ENCODE data around the gene PTPRM.
A peak's percentile ranks its signal among the peaks of the same experiment; 100 is the strongest.

Gene PTPRM

GRCh38 chr18:7566244-7566566, 911 bp upstream of the PTPRM start:
- H3K23ac ChIP-seq (ENCODE audit: low read length in 2 of 2), result no peak overlapping the region
- no peak for DNase-seq
- 12% methylated on average over 3 of the region's 4 CpGs for WGBS
- H2BK5ac ChIP-seq (ENCODE audit: low read depth, low read length, poor library complexity, severe bottlenecking), result peak overlapping the region; percentile 94
- no peaks in the 10 kb centered on the region for H3K27me3 ChIP-seq (ENCODE audit: control insufficient read depth in 1 of 2, insufficient read depth in 1 of 2, low read length in 2 of 2)
- peak overlapping the region; percentile 99 for H2BK120ac ChIP-seq (ENCODE audit: low read depth, low read length)
- H3K4me3 ChIP-seq (ENCODE audit: insufficient read depth in 1 of 2, low read depth in 1 of 2, low read length in 2 of 2), result peak overlapping the region; percentile 84 to 97
- H2AK5ac ChIP-seq (ENCODE audit: low read length, severe bottlenecking), result no peak overlapping the region
- peak overlapping the region; percentile 68 for H2BK15ac ChIP-seq (ENCODE audit: low read depth, poor library complexity, severe bottlenecking)
- H4K8ac ChIP-seq (ENCODE audit: low read length), result peak overlapping the region; percentile 84
- peaks cover 7% of the 10 kb centered on the region for H3K4me1 ChIP-seq (ENCODE audit: control insufficient read depth, insufficient read depth, low read depth, low read length)
- peaks cover 13% of the 10 kb centered on the region for H3K79me1 ChIP-seq (replicated peaks; ENCODE audit: low read length, poor library complexity, severe bottlenecking)
- H3K18ac ChIP-seq (ENCODE audit: low read depth in 1 of 2, low read length in 2 of 2), result peak overlapping the region; percentile 90 to 94
- H3K36me3 ChIP-seq (ENCODE audit: control insufficient read depth in 1 of 2, insufficient read depth in 2 of 2, low read depth in 1 of 2, low read length in 2 of 2), result no peaks in the 10 kb centered on the region
- H3K9me3 ChIP-seq (ENCODE audit: control insufficient read depth, low read length), result no peaks in the 10 kb centered on the region
- no peak overlapping the region for H2BK12ac ChIP-seq (ENCODE audit: low read length in 2 of 2)
- H4K91ac ChIP-seq (ENCODE audit: low read length), result no peak overlapping the region
- H3K4me2 ChIP-seq (ENCODE audit: low read length, poor library complexity, severe bottlenecking), result peak overlapping the region; percentile 83
- H3K14ac ChIP-seq (ENCODE audit: low read length in 2 of 2), result peak overlapping the region in 1 of 2 experiments; percentile 77
- peak overlapping the region; percentile 77 for H2AFZ ChIP-seq (ENCODE audit: low read depth, low read length)
- H3K9ac ChIP-seq (ENCODE audit: low read length), result peak overlapping the region; percentile 91
- H3K27ac ChIP-seq (ENCODE audit: low read length, poor library complexity, severe bottlenecking), result peak overlapping the region; percentile 72
- H3K4ac ChIP-seq (ENCODE audit: low read depth in 1 of 2, low read length in 2 of 2), result no peak overlapping the region

GRCh38 chr18:7567474-7568425, 634 bp downstream of the PTPRM start:
- peak; percentile 78 for DNase-seq
- Histone ChIP-seq H2BK12ac (ENCODE audit: low read length in 2 of 2) (peak overlapping the region; percentile 54 to 92), H3K36me3 (ENCODE audit: control insufficient read depth in 1 of 2, insufficient read depth in 2 of 2, low read depth in 1 of 2, low read length in 2 of 2) (no peaks in the 10 kb centered on the region), H3K27ac (ENCODE audit: low read length, poor library complexity, severe bottlenecking) (peak overlapping the region; percentile 74), H3K23ac (ENCODE audit: low read length in 2 of 2) (peak overlapping the region in 1 of 2 experiments; percentile 96), H2AFZ (ENCODE audit: low read depth, low read length) (peak overlapping the region; percentile 81), H3K18ac (ENCODE audit: low read depth in 1 of 2, low read length in 2 of 2) (peak overlapping the region; percentile 89 to 94), H3K4me3 (ENCODE audit: insufficient read depth in 1 of 2, low read depth in 1 of 2, low read length in 2 of 2) (peak overlapping the region; percentile 92 to 97), H3K27me3 (ENCODE audit: control insufficient read depth in 1 of 2, insufficient read depth in 1 of 2, low read length in 2 of 2) (no peaks in the 10 kb centered on the region), H3K4me1 (ENCODE audit: control insufficient read depth, insufficient read depth, low read depth, low read length) (peaks cover 4% of the 10 kb centered on the region), H3K4ac (ENCODE audit: low read depth in 1 of 2, low read length in 2 of 2) (peak overlapping the region in 1 of 2 experiments; percentile 88), H2BK120ac (ENCODE audit: low read depth, low read length) (peak overlapping the region; percentile 73), H3K4me2 (ENCODE audit: low read length, poor library complexity, severe bottlenecking) (peak overlapping the region; percentile 64), H3K9ac (ENCODE audit: low read length) (peak overlapping the region; percentile 86), H4K91ac (ENCODE audit: low read length) (peak overlapping the region; percentile 61), H3K79me1 (replicated peaks; ENCODE audit: low read length, poor library complexity, severe bottlenecking) (peaks cover 12% of the 10 kb centered on the region), H2BK15ac (ENCODE audit: low read depth, poor library complexity, severe bottlenecking) (peak overlapping the region; percentile 83), H2AK5ac (ENCODE audit: low read length, severe bottlenecking) (no peak overlapping the region), H3K14ac (ENCODE audit: low read length in 2 of 2) (peak overlapping the region; percentile 15 to 94), H2BK5ac (ENCODE audit: low read depth, low read length, poor library complexity, severe bottlenecking) (peak overlapping the region; percentile 97), H4K8ac (ENCODE audit: low read length) (peak overlapping the region; percentile 90), H3K9me3 (ENCODE audit: control insufficient read depth, low read length) (no peaks in the 10 kb centered on the region)
- WGBS, result under 1% methylated on average over 70 of the region's 109 CpGs

GRCh38 chr18:7568426-7568825, 1.3 kb downstream of the PTPRM start:
- WGBS, result 1% methylated on average over 24 of the region's 44 CpGs
- H3K36me3 ChIP-seq (ENCODE audit: control insufficient read depth in 1 of 2, insufficient read depth in 2 of 2, low read depth in 1 of 2, low read length in 2 of 2), result no peaks in the 10 kb centered on the region

GRCh38 chr18:7571626-7572025, 4.5 kb downstream of the PTPRM start:
- no peak for DNase-seq
- no peak overlapping the region for H3K23ac ChIP-seq (ENCODE audit: low read length in 2 of 2)
- no peak overlapping the region for H3K18ac ChIP-seq (ENCODE audit: low read depth in 1 of 2, low read length in 2 of 2)
- H3K36me3 ChIP-seq (ENCODE audit: control insufficient read depth in 1 of 2, insufficient read depth in 2 of 2, low read depth in 1 of 2, low read length in 2 of 2), result no peaks in the 10 kb centered on the region
- no peak overlapping the region for H2AK5ac ChIP-seq (ENCODE audit: low read length, severe bottlenecking)
- 98% methylated on average over 1 of the region's 2 CpGs for WGBS
- H2BK120ac ChIP-seq (ENCODE audit: low read depth, low read length), result no peak overlapping the region
- H3K4me2 ChIP-seq (ENCODE audit: low read length, poor library complexity, severe bottlenecking), result no peak overlapping the region
- no peak overlapping the region for H4K91ac ChIP-seq (ENCODE audit: low read length)
- H2BK5ac ChIP-seq (ENCODE audit: low read depth, low read length, poor library complexity, severe bottlenecking), result no peak overlapping the region
- no peak overlapping the region for H3K4me3 ChIP-seq (ENCODE audit: insufficient read depth in 1 of 2, low read depth in 1 of 2, low read length in 2 of 2)
- H3K27ac ChIP-seq (ENCODE audit: low read length, poor library complexity, severe bottlenecking), result no peak overlapping the region
- H3K79me1 ChIP-seq (replicated peaks; ENCODE audit: low read length, poor library complexity, severe bottlenecking), result no peaks in the 10 kb centered on the region
- H4K8ac ChIP-seq (ENCODE audit: low read length), result no peak overlapping the region
- no peaks in the 10 kb centered on the region for H3K27me3 ChIP-seq (ENCODE audit: control insufficient read depth in 1 of 2, insufficient read depth in 1 of 2, low read length in 2 of 2)
- no peak overlapping the region for H3K9ac ChIP-seq (ENCODE audit: low read length)
- H3K14ac ChIP-seq (ENCODE audit: low read length in 2 of 2), result no peak overlapping the region
- H3K9me3 ChIP-seq (ENCODE audit: control insufficient read depth, low read length), result no peaks in the 10 kb centered on the region
- no peak overlapping the region for H2AFZ ChIP-seq (ENCODE audit: low read depth, low read length)
- H2BK12ac ChIP-seq (ENCODE audit: low read length in 2 of 2), result no peak overlapping the region
- no peak overlapping the region for H3K4ac ChIP-seq (ENCODE audit: low read depth in 1 of 2, low read length in 2 of 2)
- H3K4me1 ChIP-seq (ENCODE audit: control insufficient read depth, insufficient read depth, low read depth, low read length), result peaks cover 9% of the 10 kb centered on the region
- no peak overlapping the region for H2BK15ac ChIP-seq (ENCODE audit: low read depth, poor library complexity, severe bottlenecking)

More at GRCh38 chr18:7568426-7568825, 1.3 kb downstream of the PTPRM start:
- H3K18ac ChIP-seq (ENCODE audit: low read depth in 1 of 2, low read length in 2 of 2), result peak overlapping the region; percentile 89 to 94
- H3K23ac ChIP-seq (ENCODE audit: low read length in 2 of 2), result peak overlapping the region in 1 of 2 experiments; percentile 9
- peak overlapping the region; percentile 83 for H2BK15ac ChIP-seq (ENCODE audit: low read depth, poor library complexity, severe bottlenecking)
- peak overlapping the region; percentile 47 for H4K8ac ChIP-seq (ENCODE audit: low read length)
- H2BK12ac ChIP-seq (ENCODE audit: low read length in 2 of 2), result no peak overlapping the region
- H2BK5ac ChIP-seq (ENCODE audit: low read depth, low read length, poor library complexity, severe bottlenecking), result peak overlapping the region; percentile 97
- H3K27me3 ChIP-seq (ENCODE audit: control insufficient read depth in 1 of 2, insufficient read depth in 1 of 2, low read length in 2 of 2), result no peaks in the 10 kb centered on the region
- peak overlapping the region; percentile 34 for H2BK120ac ChIP-seq (ENCODE audit: low read depth, low read length)
- peak overlapping the region; percentile 64 for H3K4me2 ChIP-seq (ENCODE audit: low read length, poor library complexity, severe bottlenecking)
- H3K9ac ChIP-seq (ENCODE audit: low read length), result peak overlapping the region; percentile 86
- H3K4me1 ChIP-seq (ENCODE audit: control insufficient read depth, insufficient read depth, low read depth, low read length), result peaks cover 8% of the 10 kb centered on the region
- DNase-seq, result peak; percentile 59
- H3K9me3 ChIP-seq (ENCODE audit: control insufficient read depth, low read length), result no peaks in the 10 kb centered on the region
- H3K27ac ChIP-seq (ENCODE audit: low read length, poor library complexity, severe bottlenecking), result peak overlapping the region; percentile 29
- H3K14ac ChIP-seq (ENCODE audit: low read length in 2 of 2), result no peak overlapping the region
- peak overlapping the region; percentile 61 for H4K91ac ChIP-seq (ENCODE audit: low read length)
- H2AK5ac ChIP-seq (ENCODE audit: low read length, severe bottlenecking), result no peak overlapping the region
- H3K4ac ChIP-seq (ENCODE audit: low read depth in 1 of 2, low read length in 2 of 2), result peak overlapping the region in 1 of 2 experiments; percentile 43
- peak overlapping the region; percentile 92 to 97 for H3K4me3 ChIP-seq (ENCODE audit: insufficient read depth in 1 of 2, low read depth in 1 of 2, low read length in 2 of 2)
- H2AFZ ChIP-seq (ENCODE audit: low read depth, low read length), result peak overlapping the region; percentile 81
- peaks cover 9% of the 10 kb centered on the region for H3K79me1 ChIP-seq (replicated peaks; ENCODE audit: low read length, poor library complexity, severe bottlenecking)

Data from mesenchymal stem cell (in vitro differentiated cells and primary cell).